Loucy (cell line): ENCODE data around the gene FSTL4.

Source experiments
- H2AFZ ChIP-seq: fragments of 200-600 bp; sonication (generic); 2 replicates; pipeline ENCODE4 v1.6.0; 2016; ENCODE audit warnings: antibody characterized with exemption, mild to moderate bottlenecking, low read length, moderate library complexity
- H3F3A ChIP-seq: fragments of 200-600 bp; 2 replicates; pipeline ENCODE4 v1.6.0; 2016; ENCODE audit warnings: antibody characterized with exemption, low read depth, mild to moderate bottlenecking
- H3K27me3 ChIP-seq: fragments of 200-600 bp; sonication (generic); 2 replicates; pipeline ENCODE4 v1.6.1; 2014; ENCODE audit warnings: low read length, mild to moderate bottlenecking; ENCODE audit not compliant: insufficient read depth, poor library complexity, severe bottlenecking
- H3K36me3 ChIP-seq: fragments of 200-600 bp; sonication (generic); 2 replicates; pipeline ENCODE4 v1.6.1; 2016; ENCODE audit warnings: low read length; ENCODE audit not compliant: insufficient read depth
- H3K4me1 ChIP-seq: fragments of 200-600 bp; sonication (generic); 2 replicates; pipeline ENCODE4 v1.5.1; 2014; ENCODE audit warnings: low read length, mild to moderate bottlenecking; ENCODE audit not compliant: insufficient read depth, poor library complexity, severe bottlenecking
- H3K4me2 ChIP-seq: fragments of 200-600 bp; sonication (generic); 2 replicates; pipeline ENCODE4 v1.6.0; 2014; ENCODE audit warnings: antibody characterized with exemption, low read length, low read depth, mild to moderate bottlenecking; ENCODE audit not compliant: poor library complexity, severe bottlenecking
- H3K4me3 ChIP-seq: fragments of 200-600 bp; sonication (generic); 2 replicates; pipeline ENCODE4 v1.5.1; 2014; ENCODE audit warnings: low read length, mild to moderate bottlenecking, mixed read lengths; ENCODE audit not compliant: poor library complexity, severe bottlenecking
- H3K79me2 ChIP-seq: fragments of 200-600 bp; sonication (generic); 2 replicates; pipeline ENCODE4 v1.6.1; 2014; ENCODE audit warnings: low read length; ENCODE audit not compliant: insufficient read depth
- H3K9ac ChIP-seq: fragments of 200-600 bp; sonication (generic); 2 replicates; pipeline ENCODE4 v1.6.0; 2014; ENCODE audit warnings: mild to moderate bottlenecking, low read depth, low read length, moderate library complexity; ENCODE audit not compliant: poor library complexity, severe bottlenecking
- H3K9me2 ChIP-seq: fragments of 200-600 bp; sonication (generic); replicated peaks from 2 replicates; pipeline ENCODE4 v1.6.1; 2016; ENCODE audit warnings: low read depth, low read length, mixed read lengths
- H3K9me3 ChIP-seq: fragments of 200-600 bp; sonication (generic); 2 replicates; pipeline ENCODE4 v1.6.1; 2014; ENCODE audit warnings: mild to moderate bottlenecking, antibody characterized with exemption, low read length, low read depth; ENCODE audit not compliant: insufficient read depth
- H4K20me1 ChIP-seq: fragments of 200-600 bp; sonication (generic); 2 replicates; pipeline ENCODE4 v1.6.0; 2014; ENCODE audit warnings: antibody characterized with exemption, low read length, mild to moderate bottlenecking; ENCODE audit not compliant: insufficient read depth, poor library complexity, severe bottlenecking
- CTCF ChIP-seq: fragments of 200-600 bp; sonication (generic); conservative IDR thresholded peaks from 2 replicates; pipeline ENCODE4 v1.5.1; 2014; ENCODE audit warnings: mild to moderate bottlenecking, antibody characterized with exemption, low read length
- EZH2phosphoT487 ChIP-seq: fragments of 200-600 bp; IDR thresholded peaks from 2 replicates; pipeline ENCODE4 v1.6.1; 2018; ENCODE audit warnings: antibody characterized with exemption, mild to moderate bottlenecking, moderate library complexity, borderline replicate concordance

Gene FSTL4

GRCh38 chr5:133627180-133627579, 14.8 kb upstream of the FSTL4 start:
- Histone ChIP-seq H4K20me1 (no peaks in the 10 kb centered on the region), H3K27me3 (no peaks in the 10 kb centered on the region), H3F3A (no peaks in the 10 kb centered on the region), H3K4me2 (no peak overlapping the region), H3K4me3 (no peak overlapping the region), H2AFZ (no peak overlapping the region), H3K4me1 (no peaks in the 10 kb centered on the region), H3K36me3 (no peaks in the 10 kb centered on the region), H3K9ac (no peak overlapping the region), H3K79me2 (no peaks in the 10 kb centered on the region), H3K9me2 (no peaks in the 10 kb centered on the region), H3K9me3 (no peaks in the 10 kb centered on the region)
- TF ChIP-seq EZH2phosphoT487 (no peak), CTCF (no peak)

GRCh38 chr5:133624316-133624715, 12.0 kb upstream of the FSTL4 start:
- Histone ChIP-seq H3K9me2 (no peaks in the 10 kb centered on the region), H2AFZ (no peak overlapping the region), H3K4me3 (no peak overlapping the region), H3K79me2 (no peaks in the 10 kb centered on the region), H3K27me3 (no peaks in the 10 kb centered on the region), H3K36me3 (no peaks in the 10 kb centered on the region), H3K9ac (no peak overlapping the region), H3K4me2 (no peak overlapping the region), H4K20me1 (no peaks in the 10 kb centered on the region), H3K9me3 (no peaks in the 10 kb centered on the region), H3K4me1 (no peaks in the 10 kb centered on the region), H3F3A (no peaks in the 10 kb centered on the region)
- TF ChIP-seq CTCF (no peak), EZH2phosphoT487 (no peak)

- Histone ChIP-seq H3K79me2 (no peaks in the 10 kb centered on the region), H2AFZ (0 out of 2 replicates have a peak overlapping the region, but pooled peaks have one; percentile 49), H3K4me2 (peak overlapping the region; percentile 24), H3K4me1 (no peaks in the 10 kb centered on the region), H3K9me2 (no peaks in the 10 kb centered on the region), H4K20me1 (no peaks in the 10 kb centered on the region), H3K9ac (no peak overlapping the region), H3K27me3 (no peaks in the 10 kb centered on the region), H3F3A (no peaks in the 10 kb centered on the region), H3K9me3 (no peaks in the 10 kb centered on the region), H3K4me3 (peak overlapping the region; percentile 51), H3K36me3 (no peaks in the 10 kb centered on the region)
- TF ChIP-seq EZH2phosphoT487 (no peak), CTCF (no peak)
Observed at GRCh38 chr5:133618141-133618540, 5.8 kb upstream of the FSTL4 start.
